Measurements from ENCODE around the gene FOXO3. TPM values are rescaled to one million over a fixed set of nuclear protein-coding genes. Genes with fewer than 3 reads are reported as not detected.

Gene FOXO3
- total RNA-seq, 1 donor from 2014 or later = 34.6 TPM

- H3K27ac Mint-ChIP-seq (ENCODE audit: unreplicated experiment) = peak overlapping the region; percentile 32
These were observed 3.5 kb downstream of the FOXO3 start for GRCh38 chr6:108564178-108564577.

GRCh38 chr6:108565091-108565766 lies 4.5 kb downstream of the FOXO3 start:
- Mint-ChIP-seq H3K9me3 (ENCODE audit: unreplicated experiment) (no peaks in the 10 kb centered on the region), H3K4me3 (ENCODE audit: unreplicated experiment) (no peak overlapping the region), H3K4me1 (ENCODE audit: unreplicated experiment) (peaks cover 42% of the 10 kb centered on the region), H3K27ac (ENCODE audit: unreplicated experiment) (peak overlapping the region; percentile 65), H3K36me3 (ENCODE audit: low read depth, unreplicated experiment) (peaks cover 30% of the 10 kb centered on the region), H3K27me3 (ENCODE audit: unreplicated experiment) (peaks cover 10% of the 10 kb centered on the region)
- DNase-seq (ENCODE audit: low spot score) = no peak
- TF ChIP-seq, protein P1, sequence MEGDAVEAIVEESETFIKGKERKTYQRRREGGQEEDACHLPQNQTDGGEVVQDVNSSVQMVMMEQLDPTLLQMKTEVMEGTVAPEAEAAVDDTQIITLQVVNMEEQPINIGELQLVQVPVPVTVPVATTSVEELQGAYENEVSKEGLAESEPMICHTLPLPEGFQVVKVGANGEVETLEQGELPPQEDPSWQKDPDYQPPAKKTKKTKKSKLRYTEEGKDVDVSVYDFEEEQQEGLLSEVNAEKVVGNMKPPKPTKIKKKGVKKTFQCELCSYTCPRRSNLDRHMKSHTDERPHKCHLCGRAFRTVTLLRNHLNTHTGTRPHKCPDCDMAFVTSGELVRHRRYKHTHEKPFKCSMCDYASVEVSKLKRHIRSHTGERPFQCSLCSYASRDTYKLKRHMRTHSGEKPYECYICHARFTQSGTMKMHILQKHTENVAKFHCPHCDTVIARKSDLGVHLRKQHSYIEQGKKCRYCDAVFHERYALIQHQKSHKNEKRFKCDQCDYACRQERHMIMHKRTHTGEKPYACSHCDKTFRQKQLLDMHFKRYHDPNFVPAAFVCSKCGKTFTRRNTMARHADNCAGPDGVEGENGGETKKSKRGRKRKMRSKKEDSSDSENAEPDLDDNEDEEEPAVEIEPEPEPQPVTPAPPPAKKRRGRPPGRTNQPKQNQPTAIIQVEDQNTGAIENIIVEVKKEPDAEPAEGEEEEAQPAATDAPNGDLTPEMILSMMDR (IDR thresholded peaks at IDR 0.05; ENCODE audit: unreplicated experiment) = no peak

More at GRCh38 chr6:108564178-108564577, 3.5 kb downstream of the FOXO3 start:
- DNase-seq (ENCODE audit: low spot score) = no peak
- peaks cover 26% of the 10 kb centered on the region for H3K36me3 Mint-ChIP-seq (ENCODE audit: low read depth, unreplicated experiment)
- TF ChIP-seq, protein P1 (IDR thresholded peaks at IDR 0.05; ENCODE audit: unreplicated experiment) = no peak
- peaks cover 42% of the 10 kb centered on the region for H3K4me1 Mint-ChIP-seq (ENCODE audit: unreplicated experiment)
- H3K27me3 Mint-ChIP-seq (ENCODE audit: unreplicated experiment) = peaks cover 10% of the 10 kb centered on the region
- no peaks in the 10 kb centered on the region for H3K9me3 Mint-ChIP-seq (ENCODE audit: unreplicated experiment)
- H3K4me3 Mint-ChIP-seq (ENCODE audit: unreplicated experiment) = peak overlapping the region; percentile 85

GRCh38 chr6:108565893-108566292 lies 5.2 kb downstream of the FOXO3 start:
- peak overlapping the region; percentile 59 for H3K27ac Mint-ChIP-seq (ENCODE audit: unreplicated experiment)
- no peak overlapping the region for H3K4me3 Mint-ChIP-seq (ENCODE audit: unreplicated experiment)
- DNase-seq (ENCODE audit: low spot score) = no peak
- peaks cover 10% of the 10 kb centered on the region for H3K27me3 Mint-ChIP-seq (ENCODE audit: unreplicated experiment)
- TF ChIP-seq, protein P1 (IDR thresholded peaks at IDR 0.05; ENCODE audit: unreplicated experiment) = no peak
- peaks cover 42% of the 10 kb centered on the region for H3K4me1 Mint-ChIP-seq (ENCODE audit: unreplicated experiment)
- H3K36me3 Mint-ChIP-seq (ENCODE audit: low read depth, unreplicated experiment) = peaks cover 32% of the 10 kb centered on the region
- H3K9me3 Mint-ChIP-seq (ENCODE audit: unreplicated experiment) = no peaks in the 10 kb centered on the region

GRCh38 chr6:108566406-108566805 lies 5.7 kb downstream of the FOXO3 start:
- no peaks in the 10 kb centered on the region for H3K9me3 Mint-ChIP-seq (ENCODE audit: unreplicated experiment)
- peaks cover 37% of the 10 kb centered on the region for H3K36me3 Mint-ChIP-seq (ENCODE audit: low read depth, unreplicated experiment)
- peaks cover 42% of the 10 kb centered on the region for H3K4me1 Mint-ChIP-seq (ENCODE audit: unreplicated experiment)
- H3K27me3 Mint-ChIP-seq (ENCODE audit: unreplicated experiment) = peaks cover 10% of the 10 kb centered on the region
- no peak for DNase-seq (ENCODE audit: low spot score)
- H3K4me3 Mint-ChIP-seq (ENCODE audit: unreplicated experiment) = no peak overlapping the region
- H3K27ac Mint-ChIP-seq (ENCODE audit: unreplicated experiment) = no peak overlapping the region
- TF ChIP-seq, protein P1 (IDR thresholded peaks at IDR 0.05; ENCODE audit: unreplicated experiment) = no peak

GRCh38 chr6:108568101-108568500 lies 7.4 kb downstream of the FOXO3 start:
- Mint-ChIP-seq H3K27ac (ENCODE audit: unreplicated experiment) (no peak overlapping the region), H3K27me3 (ENCODE audit: unreplicated experiment) (no peaks in the 10 kb centered on the region), H3K4me1 (ENCODE audit: unreplicated experiment) (peaks cover 29% of the 10 kb centered on the region), H3K36me3 (ENCODE audit: low read depth, unreplicated experiment) (peaks cover 28% of the 10 kb centered on the region), H3K9me3 (ENCODE audit: unreplicated experiment) (no peaks in the 10 kb centered on the region), H3K4me3 (ENCODE audit: unreplicated experiment) (peak overlapping the region; percentile 10)
- TF ChIP-seq, protein P1 (IDR thresholded peaks at IDR 0.05; ENCODE audit: unreplicated experiment) = no peak
- DNase-seq (ENCODE audit: low spot score) = no peak

Measured in endothelial cell (in vitro differentiated cells).